GM12873 (cell line): Measurements from ENCODE around the gene ATG13.

Experiments
- CTCF ChIP-seq: IDR thresholded peaks from 2 replicates; pipeline ENCODE4 v1.5.1; 2012; ENCODE audit warnings: low read depth, mild to moderate bottlenecking, moderate library complexity, low read length, control low read depth; ENCODE audit not compliant: insufficient read depth; ENCODE audit errors: missing control alignments

The ATG13 gene

GRCh38 chr11:46590740-46591605 is 26.4 kb upstream of the ATG13 start:
- TF ChIP-seq CTCF: no peak

GRCh38 chr11:46593550-46594373 is 23.6 kb upstream of the ATG13 start, which contains the start of gene AMBRA1:
TSS of gene AMBRA1 (minus strand) at chr11:46594023. CDS start at chr11:46548380, 45,643 bp downstream.
- TF ChIP-seq CTCF: no peak

GRCh38 chr11:46594374-46594700 is 23.0 kb upstream of the ATG13 start:
- TF ChIP-seq CTCF: no peak

- no peak for TF ChIP-seq CTCF
Measured at GRCh38 chr11:46594785-46595184, 22.6 kb upstream of the ATG13 start.

GRCh38 chr11:46597155-46597554 is 20.2 kb upstream of the ATG13 start:
- no peak for TF ChIP-seq CTCF

GRCh38 chr11:46597609-46598219 is 19.6 kb upstream of the ATG13 start:
- no peak for TF ChIP-seq CTCF
